NB4 (cell line): Measurements from ENCODE around the gene GSK3B.

ENCODE experiments used
- DNase-seq: peaks from one replicate; pipeline ENCODE4 v3.0.0; 2010; ENCODE audit warnings: low read depth
- H3K4me3 ChIP-seq: one replicate; pipeline ENCODE4 v1.5.1; 2011; ENCODE audit warnings: mild to moderate bottlenecking, low read depth, low read length, moderate library complexity
- CTCF ChIP-seq: IDR thresholded peaks from one replicate; pipeline ENCODE4 v1.5.1; 2012; ENCODE audit warnings: low read depth, low read length
- MAX ChIP-seq: IDR thresholded peaks from 2 replicates; pipeline ENCODE4 v1.6.1; 2011; ENCODE audit warnings: low read depth, low read length
- MYC ChIP-seq: IDR thresholded peaks from 2 replicates; pipeline ENCODE4 v1.6.1; 2011; ENCODE audit warnings: low read depth, low read length
- POLR2A ChIP-seq: IDR thresholded peaks from 2 replicates; pipeline ENCODE4 v1.6.1; 2011; ENCODE audit warnings: mild to moderate bottlenecking; ENCODE audit not compliant: insufficient read length; ENCODE audit errors: extremely low read depth

Gene GSK3B

DNA sequence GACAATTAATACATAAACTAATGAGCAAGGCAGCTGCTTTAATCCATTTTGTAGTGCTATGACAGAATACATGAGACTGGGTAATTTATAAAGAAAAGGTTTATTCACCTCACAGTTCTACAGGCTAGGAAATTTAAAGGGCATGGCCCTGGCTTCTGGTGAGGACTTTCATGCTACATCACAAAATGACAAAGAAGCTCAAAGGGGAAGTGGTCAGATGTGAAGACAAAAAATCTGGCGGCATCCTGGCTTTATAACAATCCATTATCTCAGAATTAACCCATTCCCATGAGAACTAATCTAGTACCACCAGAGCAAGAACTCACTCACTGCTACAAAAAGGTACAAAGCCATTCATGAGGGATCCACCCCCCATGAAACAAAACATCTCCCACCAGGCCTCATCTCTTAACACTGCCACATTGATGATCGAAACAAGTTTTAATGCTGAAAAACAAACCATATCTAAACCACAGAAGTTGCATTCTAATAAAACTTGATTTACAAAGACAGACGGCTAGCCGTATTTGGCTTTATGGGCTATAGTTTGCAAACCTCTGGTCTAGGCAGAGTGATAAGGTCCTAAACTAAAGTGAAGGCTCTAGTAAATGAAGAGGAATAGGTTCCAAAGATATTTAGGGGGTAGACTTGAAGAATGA is 44.2 kb downstream of the GSK3B start:
- H3K4me3 ChIP-seq, result no peak overlapping the region
- TF ChIP-seq MYC (no peak), POLR2A (no peak), CTCF (no peak), MAX (no peak)
- peak; percentile 23 for DNase-seq

- TF ChIP-seq MYC (no peak), CTCF (no peak), POLR2A (no peak), MAX (no peak)
- no peak overlapping the region for H3K4me3 ChIP-seq
- DNase-seq, result no peak
Observed at GRCh38 chr3:120049072-120049471, 45.2 kb downstream of the GSK3B start.

DNA sequence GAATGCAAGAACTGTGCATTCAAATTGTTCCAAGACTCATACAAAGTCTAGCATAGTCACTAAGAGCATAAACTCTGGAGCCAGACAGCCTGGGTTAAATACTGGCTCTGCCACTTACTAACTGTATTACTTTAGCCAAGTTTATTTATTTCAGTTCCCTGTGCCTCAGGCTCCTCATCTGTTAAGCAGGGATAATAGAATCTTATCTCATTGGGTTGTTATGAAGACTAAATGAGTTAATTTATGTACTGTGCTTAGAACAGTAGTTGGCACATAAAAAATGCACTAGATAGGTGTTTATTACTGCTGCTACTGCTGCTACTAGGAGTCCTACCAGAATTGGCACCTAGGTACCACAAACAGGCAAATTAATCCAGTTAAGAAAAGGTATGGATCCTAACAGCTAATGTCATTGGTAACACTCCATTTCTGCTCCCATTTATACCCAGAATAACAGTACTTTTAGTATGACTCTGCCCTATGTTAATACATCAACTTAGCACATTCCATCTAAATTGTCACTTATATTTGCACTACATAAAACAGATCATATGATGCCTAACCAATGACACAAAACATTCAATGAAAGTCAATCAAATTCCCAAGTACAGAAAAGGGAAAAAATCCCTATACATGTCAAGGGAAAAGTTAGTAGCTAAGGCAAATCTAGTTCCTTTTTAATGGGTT is 45.7 kb downstream of the GSK3B start:
- H3K4me3 ChIP-seq, result no peak overlapping the region
- DNase-seq, result no peak
- no peak for TF ChIP-seq MAX
- no peak for TF ChIP-seq POLR2A
- no peak for TF ChIP-seq CTCF
- no peak for TF ChIP-seq MYC

DNA sequence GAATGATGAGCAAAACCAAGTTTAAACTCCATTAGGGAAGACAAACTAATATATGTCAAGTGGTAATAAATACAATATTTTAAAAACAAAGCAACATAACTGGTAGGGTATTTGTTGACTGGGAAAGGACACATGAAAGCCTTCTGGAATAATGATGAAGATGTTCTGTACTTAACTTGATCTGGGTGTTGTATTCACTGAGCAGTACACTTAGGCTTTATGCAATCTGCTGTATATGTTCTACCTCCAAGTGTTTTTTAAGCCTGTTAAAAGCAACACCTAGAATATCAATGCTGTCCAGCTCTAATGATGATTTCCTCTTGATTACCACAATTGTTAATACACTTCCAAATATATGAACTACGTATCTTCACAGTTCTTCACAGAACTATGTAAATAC is 46.6 kb downstream of the GSK3B start:
- no peak for DNase-seq
- H3K4me3 ChIP-seq, result no peak overlapping the region
- TF ChIP-seq MAX, result no peak
- TF ChIP-seq CTCF, result no peak

- H3K4me3 ChIP-seq, result no peak overlapping the region
- TF ChIP-seq CTCF, result no peak
- no peak for TF ChIP-seq MYC
- TF ChIP-seq POLR2A, result no peak
- DNase-seq, result no peak
Observed at GRCh38 chr3:120040813-120041377, 53.4 kb downstream of the GSK3B start.
